ENCODE measurements around the gene KDM6A.
"Not testable (repeated sequence)": the region's sequence is repeated elsewhere in the genome, so short reads cannot be mapped to it uniquely, and the experiment has no call there.

Gene KDM6A

GRCh38 chrX:45017946-45018345 is 145.0 kb downstream of the KDM6A start:
- no peak overlapping the region for H3K27ac ChIP-seq
- TF ChIP-seq CTCF (IDR thresholded peaks at IDR 0.05) (no peak), ZFX (IDR thresholded peaks at IDR 0.05; ENCODE audit: borderline replicate concordance) (no peak)

- TF ChIP-seq CTCF (IDR thresholded peaks at IDR 0.05), result no peak
- TF ChIP-seq ZFX (IDR thresholded peaks at IDR 0.05; ENCODE audit: borderline replicate concordance), result no peak
- no peak overlapping the region for H3K27ac ChIP-seq
These were observed 149.2 kb downstream of the KDM6A start for GRCh38 chrX:45022150-45022549.

GRCh38 chrX:45024501-45024900 is 151.5 kb downstream of the KDM6A start:
- no peak overlapping the region for H3K27ac ChIP-seq
- no peak for TF ChIP-seq ZFX (IDR thresholded peaks at IDR 0.05; ENCODE audit: borderline replicate concordance)
- no peak for TF ChIP-seq CTCF (IDR thresholded peaks at IDR 0.05)

GRCh38 chrX:45026036-45026435 is 153.0 kb downstream of the KDM6A start:
- no peak overlapping the region for H3K27ac ChIP-seq
- TF ChIP-seq CTCF (IDR thresholded peaks at IDR 0.05) (no peak), ZFX (IDR thresholded peaks at IDR 0.05; ENCODE audit: borderline replicate concordance) (no peak)

DNA sequence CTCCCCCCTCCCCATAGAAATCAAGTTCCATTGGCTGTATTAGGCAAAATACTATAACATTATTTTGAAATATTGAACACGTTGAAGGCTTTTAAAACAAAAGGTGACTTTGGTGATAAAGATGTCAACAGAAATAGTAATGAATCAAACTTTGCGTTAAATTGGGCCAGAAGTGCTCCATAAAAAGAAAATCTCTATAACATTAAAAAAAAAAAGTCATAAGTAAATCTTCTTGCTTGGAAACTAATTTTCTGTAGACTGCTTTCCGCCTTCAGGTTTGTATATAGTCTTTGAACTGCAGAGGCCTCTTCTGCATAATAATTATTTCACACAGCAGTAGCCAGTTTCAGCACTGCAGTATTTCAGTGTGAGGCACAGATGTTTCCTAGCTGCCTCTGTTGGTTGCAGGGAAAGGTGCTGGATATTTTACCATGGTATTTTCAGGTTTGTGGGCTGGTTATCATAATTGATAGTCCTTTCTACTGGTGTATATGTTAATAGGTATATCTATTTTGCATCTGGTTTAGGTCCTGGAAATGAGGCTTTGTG is 158.9 kb downstream of the KDM6A start:
- H3K27ac ChIP-seq, result no peak overlapping the region
- TF ChIP-seq ZFX (IDR thresholded peaks at IDR 0.05; ENCODE audit: borderline replicate concordance) (no peak), CTCF (IDR thresholded peaks at IDR 0.05) (no peak)

DNA sequence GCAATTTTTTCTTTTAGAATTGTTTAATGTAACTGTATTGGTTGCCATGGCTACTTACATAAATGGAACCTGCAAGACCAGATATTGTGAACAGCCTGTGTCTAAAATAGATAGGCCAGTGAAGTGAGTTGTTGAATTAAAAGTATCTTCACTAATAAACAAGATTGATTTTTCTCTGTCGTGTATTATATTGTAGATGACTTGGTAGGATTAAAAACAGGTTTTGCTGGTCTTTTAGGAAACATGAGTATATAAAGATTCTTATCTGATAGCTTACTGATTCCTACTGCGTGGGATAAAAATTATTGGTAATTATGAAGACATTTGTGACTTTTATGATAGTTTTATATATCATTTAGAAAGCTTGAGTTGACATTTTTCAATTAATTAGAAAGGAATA is 162.1 kb downstream of the KDM6A start:
- TF ChIP-seq CTCF (IDR thresholded peaks at IDR 0.05) (no peak), ZFX (IDR thresholded peaks at IDR 0.05; ENCODE audit: borderline replicate concordance) (no peak)
- H3K27ac ChIP-seq, result 0 out of 2 replicates have a peak overlapping the region, but pooled peaks have one; percentile 15

DNA sequence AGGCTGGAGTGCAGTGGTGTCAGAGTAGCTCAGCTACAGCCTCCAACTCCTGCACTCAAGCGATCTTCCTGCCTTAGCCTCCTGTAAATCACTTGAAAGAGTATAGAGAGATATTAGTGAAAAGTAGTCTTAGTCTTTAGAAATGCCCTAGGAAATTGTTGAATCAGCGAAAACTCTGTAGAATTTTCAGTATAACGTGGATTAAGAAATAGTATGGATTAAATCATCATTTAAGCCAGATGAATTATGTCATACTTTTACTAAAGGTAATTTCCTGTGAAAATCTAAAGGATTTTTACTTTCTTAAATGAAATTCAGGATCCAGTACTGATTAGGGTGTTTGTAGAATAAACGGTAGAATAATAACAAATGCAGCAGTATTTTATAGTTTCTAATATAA is 163.2 kb downstream of the KDM6A start:
- no peak overlapping the region for H3K27ac ChIP-seq
- no peak for TF ChIP-seq ZFX (IDR thresholded peaks at IDR 0.05; ENCODE audit: borderline replicate concordance)
- TF ChIP-seq CTCF (IDR thresholded peaks at IDR 0.05), result no peak

DNA sequence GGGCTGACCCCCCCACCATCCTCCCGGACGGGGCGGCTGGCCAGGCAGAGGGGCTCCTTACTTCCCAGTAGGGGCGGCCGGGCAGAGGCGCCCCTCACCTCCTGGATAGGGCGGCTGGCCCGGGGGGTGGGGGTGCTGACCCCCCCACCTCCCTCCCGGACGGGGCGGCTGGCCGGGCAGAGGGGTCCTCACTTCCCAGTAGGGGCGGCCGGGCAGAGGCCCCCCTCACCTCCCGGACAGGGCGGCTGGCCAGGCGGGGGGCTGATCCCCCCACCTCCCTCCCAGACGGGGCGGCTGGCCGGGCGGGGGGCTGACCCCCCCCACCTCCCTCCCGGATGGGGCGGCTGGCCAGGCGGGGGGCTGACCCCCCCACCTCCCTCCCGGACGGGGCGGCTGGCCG is 167.1 kb downstream of the KDM6A start:
- H3K27ac ChIP-seq, result not testable (repeated sequence)

Data from 22Rv1 (cell line).